Loucy (cell line): ENCODE results near the gene MBD4.

Experiments used
- CTCF ChIP-seq: fragments of 200-600 bp; sonication (generic); conservative IDR thresholded peaks from 2 replicates; pipeline ENCODE4 v1.5.1; 2014; ENCODE audit warnings: mild to moderate bottlenecking, antibody characterized with exemption, low read length
- EZH2phosphoT487 ChIP-seq: fragments of 200-600 bp; IDR thresholded peaks from 2 replicates; pipeline ENCODE4 v1.6.1; 2018; ENCODE audit warnings: antibody characterized with exemption, mild to moderate bottlenecking, moderate library complexity, borderline replicate concordance

GRCh38 chr3:129413687-129414506, 25.9 kb downstream of the MBD4 start:
- no peak for TF ChIP-seq CTCF
- no peak for TF ChIP-seq EZH2phosphoT487
